ENCODE results near the gene STARD9.
A peak's percentile ranks its signal among the peaks of the same experiment; 100 is the strongest.

STARD9 gene

DNA sequence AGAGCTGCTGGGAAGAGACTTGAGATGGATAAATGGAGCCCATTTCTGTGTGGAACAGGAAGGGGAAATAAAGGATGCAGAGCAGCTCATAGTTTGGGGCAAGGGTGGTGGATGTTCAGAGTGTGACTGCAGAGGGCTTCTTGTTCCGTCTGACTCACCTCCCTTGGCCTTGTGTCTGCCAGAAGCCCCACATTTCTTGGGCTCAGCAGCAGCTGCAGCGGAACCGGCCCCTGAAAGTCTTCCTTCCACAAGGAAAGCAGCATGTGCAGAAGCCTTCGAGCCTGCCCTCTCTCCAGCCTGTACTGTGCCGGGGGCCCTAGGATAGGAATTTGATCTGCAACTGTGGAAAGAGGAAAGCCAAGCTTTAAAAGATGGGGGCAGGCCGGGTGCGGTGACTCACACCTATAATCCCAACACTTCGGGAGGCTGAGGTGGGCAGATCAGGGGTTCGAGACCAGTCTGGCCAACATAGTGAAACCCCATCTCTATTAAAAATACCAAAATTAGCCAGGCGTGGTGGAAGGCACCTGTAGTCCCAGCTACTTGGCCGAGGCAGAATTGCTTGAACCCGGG is 150.0 kb downstream of the STARD9 start:
- TF ChIP-seq ZBTB7A (IDR thresholded peaks at IDR 0.05; ENCODE audit: low read depth) (no peak), FOXM1 (IDR thresholded peaks at IDR 0.05; ENCODE audit: borderline replicate concordance, low read depth) (no peak), NFIC (IDR thresholded peaks at IDR 0.05) (no peak), EP300 (IDR thresholded peaks at IDR 0.05; ENCODE audit: borderline replicate concordance) (no peak), TEAD4 (IDR thresholded peaks at IDR 0.05) (no peak), EGR1 (IDR thresholded peaks at IDR 0.05) (no peak), YY1 (IDR thresholded peaks at IDR 0.05; ENCODE audit: low read depth) (no peak), MAX (IDR thresholded peaks at IDR 0.05) (no peak)

DNA sequence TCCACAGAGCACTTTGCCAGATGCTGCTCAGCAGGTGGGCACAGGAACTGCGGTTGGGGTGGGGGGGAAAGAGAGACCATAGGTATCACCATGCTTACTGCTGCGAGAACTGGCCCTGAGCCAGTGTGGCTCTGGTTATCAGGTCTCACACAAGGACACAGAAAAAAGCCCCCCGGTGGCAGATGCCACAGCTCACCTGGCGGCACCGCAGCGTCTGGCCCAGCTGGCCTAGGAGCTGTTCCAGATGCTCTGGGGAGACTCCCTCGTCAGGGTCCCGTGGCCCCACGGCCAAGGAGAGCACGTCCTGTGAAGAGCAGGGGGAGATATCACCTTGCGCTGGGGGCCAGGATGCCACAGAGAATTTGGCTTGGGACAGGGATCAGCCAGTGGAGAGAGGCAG is 150.7 kb downstream of the STARD9 start:
- no peak for TF ChIP-seq TAF1 (IDR thresholded peaks at IDR 0.05; ENCODE audit: low read depth)
- TF ChIP-seq CREB1 (IDR thresholded peaks at IDR 0.05; ENCODE audit: low read depth), result no peak
- TF ChIP-seq MAX (IDR thresholded peaks at IDR 0.05), result no peak
- no peak for TF ChIP-seq FOXM1 (IDR thresholded peaks at IDR 0.05; ENCODE audit: borderline replicate concordance, low read depth)
- TF ChIP-seq EP300 (IDR thresholded peaks at IDR 0.05; ENCODE audit: borderline replicate concordance), result no peak
- TF ChIP-seq ZBTB7A (IDR thresholded peaks at IDR 0.05; ENCODE audit: low read depth), result no peak
- TF ChIP-seq, protein P1, sequence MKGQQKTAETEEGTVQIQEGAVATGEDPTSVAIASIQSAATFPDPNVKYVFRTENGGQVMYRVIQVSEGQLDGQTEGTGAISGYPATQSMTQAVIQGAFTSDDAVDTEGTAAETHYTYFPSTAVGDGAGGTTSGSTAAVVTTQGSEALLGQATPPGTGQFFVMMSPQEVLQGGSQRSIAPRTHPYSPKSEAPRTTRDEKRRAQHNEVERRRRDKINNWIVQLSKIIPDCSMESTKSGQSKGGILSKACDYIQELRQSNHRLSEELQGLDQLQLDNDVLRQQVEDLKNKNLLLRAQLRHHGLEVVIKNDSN (IDR thresholded peaks at IDR 0.05), result no peak
- TF ChIP-seq TCF12 (IDR thresholded peaks at IDR 0.05; ENCODE audit: low read depth), result no peak
- no peak for TF ChIP-seq TEAD4 (IDR thresholded peaks at IDR 0.05)
- TF ChIP-seq RAD21 (IDR thresholded peaks at IDR 0.05; ENCODE audit: low read depth), result no peak
- no peak for TF ChIP-seq CEBPB (IDR thresholded peaks at IDR 0.05)
- no peak for TF ChIP-seq EGR1 (IDR thresholded peaks at IDR 0.05)
- TF ChIP-seq NFIC (IDR thresholded peaks at IDR 0.05), result no peak
- TF ChIP-seq YY1 (IDR thresholded peaks at IDR 0.05; ENCODE audit: low read depth), result no peak
- TF ChIP-seq REST (IDR thresholded peaks at IDR 0.05; ENCODE audit: low read depth), result no peak

GRCh38 chr15:42727750-42728381 is 152.5 kb downstream of the STARD9 start:
- TF ChIP-seq REST (IDR thresholded peaks at IDR 0.05; ENCODE audit: low read depth) (no peak), ZBTB7A (IDR thresholded peaks at IDR 0.05; ENCODE audit: low read depth) (no peak), NFIC (IDR thresholded peaks at IDR 0.05) (peak; percentile 49), RAD21 (IDR thresholded peaks at IDR 0.05; ENCODE audit: low read depth) (no peak)

DNA sequence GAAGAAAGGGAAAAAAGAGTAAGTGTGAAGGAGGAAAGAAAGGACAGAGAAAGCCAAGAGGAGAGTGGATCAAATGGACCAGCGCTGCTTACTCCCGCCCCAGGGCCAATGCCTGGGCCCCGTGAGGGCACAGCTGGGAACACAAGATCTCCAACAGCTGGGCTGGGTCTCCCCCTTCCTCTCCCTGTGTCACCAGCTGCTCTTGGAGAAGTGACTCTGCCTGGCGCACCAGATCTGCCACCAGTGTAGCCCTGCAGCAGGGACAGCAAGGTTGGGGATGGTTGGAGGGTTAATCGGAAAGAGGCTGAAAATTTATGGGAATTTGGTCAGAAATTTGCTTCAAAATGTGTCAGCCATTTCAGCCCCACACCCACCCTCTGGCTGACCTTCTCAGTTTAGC is 153.2 kb downstream of the STARD9 start:
- TF ChIP-seq REST (IDR thresholded peaks at IDR 0.05; ENCODE audit: low read depth) (no peak), RAD21 (IDR thresholded peaks at IDR 0.05; ENCODE audit: low read depth) (no peak), CEBPB (IDR thresholded peaks at IDR 0.05) (no peak), TEAD4 (IDR thresholded peaks at IDR 0.05) (no peak), EP300 (IDR thresholded peaks at IDR 0.05; ENCODE audit: borderline replicate concordance) (no peak), TCF12 (IDR thresholded peaks at IDR 0.05; ENCODE audit: low read depth) (no peak), TAF1 (IDR thresholded peaks at IDR 0.05; ENCODE audit: low read depth) (no peak), NFIC (IDR thresholded peaks at IDR 0.05) (no peak), ZBTB7A (IDR thresholded peaks at IDR 0.05; ENCODE audit: low read depth) (no peak), FOXM1 (IDR thresholded peaks at IDR 0.05; ENCODE audit: borderline replicate concordance, low read depth) (no peak), YY1 (IDR thresholded peaks at IDR 0.05; ENCODE audit: low read depth) (no peak), EGR1 (IDR thresholded peaks at IDR 0.05) (no peak), MAX (IDR thresholded peaks at IDR 0.05) (no peak), CREB1 (IDR thresholded peaks at IDR 0.05; ENCODE audit: low read depth) (no peak)
- TF ChIP-seq, protein P1 (IDR thresholded peaks at IDR 0.05), result no peak
